Neural cell (in vitro differentiated cells): ENCODE results near the gene LYPD1. TPM values are rescaled to one million over a fixed set of nuclear protein-coding genes. Genes with fewer than 3 reads are reported as not detected.
A peak's percentile ranks its signal among the peaks of the same experiment; 100 is the strongest.

Source experiments
- H2AFZ ChIP-seq: fragments of 200-600, 300-800 bp; sonication (generic), shearing (Covaris generic); 2 replicates; pipeline ENCODE4 v1.6.0; 2014; ENCODE audit warnings: low read depth, mild to moderate bottlenecking, antibody characterized with exemption, low read length, moderate library complexity
- H3F3A ChIP-seq: fragments of 200-600 bp; shearing (Covaris generic); 2 replicates; pipeline ENCODE4 v1.6.1; 2016; ENCODE audit warnings: mild to moderate bottlenecking, moderate library complexity, mixed read lengths, antibody characterized with exemption, low read length; ENCODE audit not compliant: insufficient read depth, poor library complexity, severe bottlenecking
- H3K27ac ChIP-seq: fragments of 200-600, 300-800 bp; sonication (generic), shearing (Covaris generic); 2 replicates; pipeline ENCODE4 v1.5.1; 2014; ENCODE audit warnings: mild to moderate bottlenecking, low read length, moderate library complexity
- H3K27me3 ChIP-seq: fragments of 300-800, 200-600 bp; sonication (generic), shearing (Covaris generic); 2 replicates; pipeline ENCODE4 v1.6.0; 2014; ENCODE audit warnings: mild to moderate bottlenecking, low read depth, low read length, moderate library complexity; ENCODE audit not compliant: insufficient read depth
- H3K36me3 ChIP-seq: fragments of 300-800, 200-600 bp; sonication (generic), shearing (Covaris generic); 2 replicates; pipeline ENCODE4 v1.5.1; 2014; ENCODE audit warnings: mild to moderate bottlenecking, antibody characterized with exemption, low read length, moderate library complexity; ENCODE audit not compliant: insufficient read depth
- H3K4me2 ChIP-seq: fragments of 300-800, 200-600 bp; sonication (generic), shearing (Covaris generic); 2 replicates; pipeline ENCODE4 v1.6.0; 2014; ENCODE audit warnings: mild to moderate bottlenecking, low read length
- H3K4me3 ChIP-seq: fragments of 300-800, 200-600 bp; sonication (generic), shearing (Covaris generic); 2 replicates; pipeline ENCODE4 v1.5.1; 2014; ENCODE audit warnings: mild to moderate bottlenecking, low read length, moderate library complexity
- H3K79me2 ChIP-seq: fragments of 200-600 bp; shearing (Covaris generic); replicated peaks from 2 replicates; pipeline ENCODE4 v1.6.0; 2014; ENCODE audit warnings: mild to moderate bottlenecking, low read length, moderate library complexity; ENCODE audit not compliant: insufficient read depth
- H3K9ac ChIP-seq: fragments of 300-800, 200-600 bp; sonication (generic), shearing (Covaris generic); 2 replicates; pipeline ENCODE4 v1.6.1; 2016; ENCODE audit warnings: mild to moderate bottlenecking, low read length, mixed read lengths
- H3K9me2 ChIP-seq: fragments of 200-600 bp; shearing (Covaris generic); 2 replicates; pipeline ENCODE4 v1.6.1; 2016; ENCODE audit warnings: mild to moderate bottlenecking, low read length, mixed read lengths; ENCODE audit not compliant: insufficient read depth
- H3K9me3 ChIP-seq: fragments of 200-600, 300-800 bp; sonication (generic), shearing (Covaris generic); 2 replicates; pipeline ENCODE4 v1.6.1; 2016; ENCODE audit warnings: mild to moderate bottlenecking, mixed run types, low read length, moderate library complexity, mixed read lengths
- H4K20me1 ChIP-seq: fragments of 200-600 bp; shearing (Covaris generic); 2 replicates; pipeline ENCODE4 v1.6.1; 2016; ENCODE audit warnings: mild to moderate bottlenecking, mixed run types; ENCODE audit not compliant: insufficient read depth
- CTCF ChIP-seq: fragments of 450-650 bp; IDR thresholded peaks from 2 replicates; pipeline ENCODE4 v1.5.1; 2014; ENCODE audit warnings: antibody characterized with exemption, mild to moderate bottlenecking, moderate library complexity; ENCODE audit not compliant: poor library complexity, severe bottlenecking
- EP300 ChIP-seq: fragments of 450-650 bp; conservative IDR thresholded peaks from 2 replicates; pipeline ENCODE4 v1.6.1; 2014; ENCODE audit warnings: antibody characterized with exemption, mild to moderate bottlenecking, moderate library complexity; ENCODE audit not compliant: poor library complexity, severe bottlenecking
- EZH2 ChIP-seq: fragments of 200-600, 300-800 bp; shearing (Covaris generic), sonication (generic); IDR thresholded peaks from 2 replicates; pipeline ENCODE4 v1.6.1; 2014; ENCODE audit warnings: antibody characterized with exemption, low read length, borderline replicate concordance, mild to moderate bottlenecking; ENCODE audit not compliant: insufficient read depth, poor library complexity, severe bottlenecking
- MXI1 ChIP-seq: fragments of 450-650 bp; conservative IDR thresholded peaks from 2 replicates; pipeline ENCODE4 v1.6.1; 2014; ENCODE audit warnings: antibody characterized with exemption, mild to moderate bottlenecking; ENCODE audit not compliant: poor library complexity, severe bottlenecking
- POLR2AphosphoS5 ChIP-seq: IDR thresholded peaks from 2 replicates; pipeline ENCODE4 v1.6.1; 2012
- RAD21 ChIP-seq: fragments of 450-650 bp; conservative IDR thresholded peaks from 2 replicates; pipeline ENCODE4 v1.6.1; 2014; ENCODE audit warnings: antibody characterized with exemption, mild to moderate bottlenecking, moderate library complexity
- REST ChIP-seq: IDR thresholded peaks from 2 replicates; pipeline ENCODE4 v1.6.1; 2012; ENCODE audit warnings: borderline replicate concordance
- SMC3 ChIP-seq: fragments of 450-650 bp; conservative IDR thresholded peaks from 2 replicates; pipeline ENCODE4 v1.6.1; 2014; ENCODE audit warnings: antibody characterized with exemption, mild to moderate bottlenecking, moderate library complexity; ENCODE audit not compliant: poor library complexity
- TAF1 ChIP-seq: IDR thresholded peaks from 2 replicates; pipeline ENCODE4 v1.6.1; 2012; ENCODE audit warnings: low read depth
- polyA plus RNA-seq: library from polyadenylated mRNA; depleted of rRNA; stranded (reverse); fragments of >200 nt; gene quantifications from 2 replicates; pipeline ENCODE4 v1.2.3, GENCODE V29; 2014

Gene LYPD1
- polyA plus RNA-seq, 1 donor from 2014 or later: 78.2 TPM

- Histone ChIP-seq H4K20me1 (no peaks in the 10 kb centered on the region), H3K4me3 (no peak overlapping the region), H3K4me2 (no peak overlapping the region), H3K79me2 (no peaks in the 10 kb centered on the region), H3K36me3 (no peaks in the 10 kb centered on the region), H3K9me3 (no peaks in the 10 kb centered on the region), H3K9me2 (no peaks in the 10 kb centered on the region), H2AFZ (no peak overlapping the region), H3K27ac (no peak overlapping the region), H3K27me3 (no peaks in the 10 kb centered on the region), H3K9ac (no peak overlapping the region), H3F3A (no peaks in the 10 kb centered on the region)
- TF ChIP-seq CTCF (no peak), RAD21 (no peak), EP300 (no peak), SMC3 (no peak), MXI1 (no peak), EZH2 (no peak), TAF1 (no peak), REST (no peak), POLR2AphosphoS5 (no peak)
These were observed 46.9 kb upstream of the LYPD1 start for GRCh38 chr2:132716954-132717353.

GRCh38 chr2:132715386-132716351 lies 45.7 kb upstream of the LYPD1 start:
- Histone ChIP-seq H3K27me3 (no peaks in the 10 kb centered on the region), H3K79me2 (no peaks in the 10 kb centered on the region), H3K4me3 (peak overlapping the region; percentile 14)

More at GRCh38 chr2:132715386-132716351, 45.7 kb upstream of the LYPD1 start:
- no peak overlapping the region for H3K27ac ChIP-seq
- no peaks in the 10 kb centered on the region for H3F3A ChIP-seq
- no peaks in the 10 kb centered on the region for H4K20me1 ChIP-seq
- no peak overlapping the region for H3K4me2 ChIP-seq
- no peaks in the 10 kb centered on the region for H3K9me3 ChIP-seq
- no peak overlapping the region for H3K9ac ChIP-seq
- no peaks in the 10 kb centered on the region for H3K9me2 ChIP-seq
- H3K36me3 ChIP-seq: no peaks in the 10 kb centered on the region
- TF ChIP-seq RAD21 (no peak), CTCF (no peak), SMC3 (no peak), MXI1 (no peak), TAF1 (no peak), POLR2AphosphoS5 (no peak), EP300 (no peak), REST (no peak), EZH2 (no peak)
- H2AFZ ChIP-seq: no peak overlapping the region
